SKM-1 (cell line): Measurements from ENCODE around the gene MED17.
"Not testable (repeated sequence)": the region's sequence is repeated elsewhere in the genome, so short reads cannot be mapped to it uniquely, and the experiment has no call there.

Source experiments
- DNase-seq: peaks from one replicate; lab custom pipeline; 2025; ENCODE audit not compliant: unreplicated experiment; lab: John Stamatoyannopoulos, UW

The MED17 gene

DNA sequence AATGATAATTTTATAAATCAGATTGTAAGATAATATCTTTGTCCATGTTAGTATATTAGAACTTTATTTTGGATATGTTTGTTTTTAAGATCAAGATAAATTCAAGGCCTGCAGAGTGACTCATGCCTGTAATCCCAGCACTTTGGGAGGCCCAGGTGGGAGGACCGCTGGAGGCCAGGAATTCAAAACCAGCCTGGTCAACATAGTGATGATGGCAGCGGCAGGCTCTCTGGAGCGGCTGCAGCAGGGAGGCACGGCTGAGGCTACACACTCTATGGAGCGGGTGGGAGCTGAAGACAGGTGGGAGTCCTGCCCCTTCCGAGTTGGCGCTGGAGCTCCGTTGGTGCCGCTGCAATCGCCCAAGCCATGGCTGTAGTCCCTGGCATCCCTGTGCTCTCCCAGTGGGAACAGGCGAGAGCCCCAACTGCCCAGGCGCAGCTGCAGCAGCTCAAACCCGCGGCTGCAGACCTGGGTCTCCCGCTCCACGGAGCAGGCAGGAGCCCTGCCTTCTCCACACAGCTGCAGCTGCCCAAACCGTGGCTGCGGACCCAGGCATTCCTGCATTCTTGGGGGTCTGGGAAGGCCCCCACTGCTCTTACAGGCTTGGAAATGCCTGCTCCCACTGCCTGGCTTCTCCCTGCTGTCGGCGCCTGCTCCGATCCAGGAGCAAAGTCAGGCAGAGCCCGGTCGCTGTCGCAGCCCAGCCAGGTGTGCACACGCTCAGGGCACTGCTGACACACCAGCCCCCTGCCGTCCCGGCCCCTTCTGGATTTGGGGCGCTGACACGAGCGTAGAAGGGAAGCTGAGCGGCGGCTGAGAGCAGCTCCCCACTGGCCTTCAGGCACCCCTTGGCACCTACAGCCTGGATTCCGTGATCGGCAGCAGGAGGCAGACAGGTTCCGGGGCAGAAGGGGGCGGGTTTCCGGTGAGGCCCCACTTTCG, 25.9 kb upstream of the MED17 start:
- DNase-seq = no peak

DNA sequence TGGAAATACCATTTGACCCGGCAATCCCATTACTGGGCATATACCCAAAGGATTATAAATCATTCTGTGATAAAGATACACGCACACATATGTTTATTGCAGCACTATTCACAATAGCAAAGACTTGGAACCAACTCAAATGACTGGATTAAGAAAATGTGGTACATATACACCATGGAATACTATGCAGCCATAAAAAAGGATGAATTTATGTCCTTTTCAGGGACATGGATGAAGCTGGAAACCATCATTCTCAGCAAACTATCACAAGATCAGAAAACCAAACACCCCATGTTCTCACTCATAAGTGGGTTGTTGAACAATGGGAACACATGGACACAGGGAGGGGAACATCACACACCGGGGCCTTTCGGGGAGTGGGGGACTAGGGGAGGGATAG, 25.0 kb upstream of the MED17 start:
- DNase-seq = not testable (repeated sequence)

DNA sequence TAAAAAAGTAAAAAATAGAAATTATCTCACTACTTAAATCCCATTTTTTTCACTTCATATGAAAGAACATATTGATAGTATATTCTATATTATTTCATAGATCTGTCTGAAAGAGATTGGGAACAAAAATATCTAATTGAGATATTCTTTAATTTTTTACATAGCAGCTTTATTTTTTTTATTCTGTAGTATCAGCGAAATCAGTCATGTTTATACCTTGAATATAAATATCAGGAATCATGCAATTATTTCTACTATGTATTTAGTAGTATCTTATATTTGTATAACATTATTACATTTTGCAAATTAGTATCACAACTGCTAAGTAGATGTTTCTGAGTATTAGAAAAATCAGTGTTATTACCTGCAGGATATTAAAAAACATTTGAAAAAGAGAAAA, 22.2 kb upstream of the MED17 start:
- no peak for DNase-seq

DNA sequence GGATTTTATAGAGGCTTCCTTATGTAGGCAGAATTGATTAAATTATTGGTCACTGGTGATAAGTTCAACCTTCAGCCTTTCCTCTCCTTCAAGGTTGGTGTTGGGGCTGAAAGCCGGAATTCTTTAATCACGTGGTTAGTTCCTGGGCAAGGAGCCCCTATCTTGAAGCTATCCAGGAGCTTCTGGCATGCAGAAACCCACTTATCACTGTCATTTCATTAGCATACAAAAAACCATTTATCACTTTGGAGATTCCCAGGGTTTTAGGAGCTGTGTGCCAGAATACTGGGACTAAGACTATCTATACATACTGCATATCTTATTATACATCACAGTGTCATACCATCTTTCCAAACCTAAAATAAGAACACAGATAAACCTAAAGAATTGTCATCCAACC, 18.5 kb upstream of the MED17 start:
- DNase-seq = no peak

DNA sequence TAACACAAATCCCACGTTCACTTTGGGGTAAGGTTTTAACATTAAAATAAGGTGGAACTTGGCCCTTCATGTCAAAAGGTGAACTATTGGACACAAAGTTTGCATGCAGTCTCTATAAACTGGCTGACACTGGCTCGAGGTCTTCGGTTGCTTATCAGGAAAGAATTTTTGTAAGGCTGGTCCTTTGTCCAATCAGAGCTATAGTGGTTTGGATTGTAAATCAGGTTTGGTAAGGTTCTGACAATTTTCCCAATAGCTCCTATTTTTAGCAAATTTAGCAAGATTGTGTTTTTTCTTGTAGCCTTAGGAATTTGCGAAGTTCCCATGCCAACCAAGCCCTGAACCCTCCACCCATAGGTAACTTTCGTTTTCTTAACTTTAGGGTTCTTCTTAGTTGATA, 17.6 kb upstream of the MED17 start:
- DNase-seq = no peak

DNA sequence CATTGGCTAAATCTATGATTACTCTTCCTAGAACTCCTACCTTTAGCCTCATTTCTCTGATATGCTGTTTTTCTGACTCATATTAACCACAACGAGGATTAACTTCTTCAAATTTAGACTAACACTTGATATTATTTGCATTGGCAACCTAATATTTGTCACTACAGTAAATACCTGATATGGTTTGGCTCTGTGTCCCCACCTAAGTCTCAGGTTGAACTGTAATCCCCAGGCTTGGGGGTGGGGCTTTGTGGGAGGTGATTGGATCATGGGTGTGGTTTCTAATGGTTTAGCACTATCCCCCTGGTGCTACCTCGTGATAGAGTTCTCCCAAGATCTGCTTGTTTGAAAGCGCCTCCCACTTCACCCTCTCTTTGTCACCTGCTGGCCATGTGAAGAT, 17.1 kb upstream of the MED17 start:
- no peak for DNase-seq

DNA sequence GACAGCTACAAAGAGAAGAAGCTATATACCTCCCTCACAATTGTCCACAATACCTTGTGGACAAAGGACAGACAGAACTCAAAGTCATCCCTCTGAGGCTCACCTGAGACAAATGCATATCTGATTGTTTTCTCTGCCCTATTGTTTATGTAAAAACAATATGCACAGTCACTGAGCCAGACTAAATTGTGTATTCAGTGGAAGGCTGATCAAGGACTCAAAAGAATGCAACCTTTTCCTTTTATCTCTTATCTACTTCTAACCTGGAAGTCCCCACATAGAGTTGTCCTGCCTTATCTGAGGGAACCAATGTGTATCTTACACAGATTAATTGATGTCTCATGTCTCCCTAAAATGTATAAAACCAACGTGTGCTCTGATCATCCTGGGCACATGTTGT, 13.9 kb upstream of the MED17 start:
- DNase-seq = no peak

DNA sequence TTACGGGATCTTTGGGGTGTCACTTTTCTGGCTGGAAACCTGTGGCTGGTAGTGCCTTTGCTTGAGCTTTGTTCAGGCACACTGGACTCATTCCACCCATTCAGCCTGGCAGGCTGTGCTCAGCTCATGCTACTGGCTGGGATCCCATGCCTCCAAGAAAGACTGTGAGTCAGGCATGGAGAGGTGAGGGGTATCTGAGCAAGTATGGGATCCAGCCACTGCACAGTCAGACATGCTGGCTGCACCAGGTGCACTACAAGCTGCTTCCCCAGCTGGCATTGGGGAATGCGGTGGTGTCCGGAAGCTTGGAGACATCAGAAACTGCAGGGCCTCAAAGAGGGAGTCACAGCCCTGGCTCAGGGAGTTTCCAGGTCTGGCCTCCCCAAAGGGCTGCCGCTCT, 12.0 kb upstream of the MED17 start:
- DNase-seq = no peak

DNA sequence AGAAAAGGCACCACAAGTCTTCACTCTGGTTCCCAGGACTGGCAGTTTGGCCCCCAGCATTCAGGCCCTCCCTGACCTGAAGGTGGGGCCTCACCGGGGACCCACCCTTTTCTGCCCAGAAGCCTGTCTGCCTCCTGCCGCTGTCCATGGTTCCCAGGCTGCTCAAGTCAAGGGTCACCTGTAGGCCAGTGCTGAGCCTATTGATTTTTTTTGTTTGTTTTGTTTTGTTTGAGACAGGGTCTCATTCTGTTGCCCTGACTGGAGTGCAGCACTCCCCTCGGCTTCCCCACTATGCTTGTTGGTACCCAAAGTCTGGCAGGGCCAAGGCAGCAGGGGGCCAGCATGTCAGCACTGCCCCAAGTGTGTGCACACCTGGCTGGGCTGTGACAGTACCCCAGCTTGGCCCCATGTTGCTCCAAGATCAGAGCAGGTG, 11.0 kb upstream of the MED17 start:
- DNase-seq = no peak

DNA sequence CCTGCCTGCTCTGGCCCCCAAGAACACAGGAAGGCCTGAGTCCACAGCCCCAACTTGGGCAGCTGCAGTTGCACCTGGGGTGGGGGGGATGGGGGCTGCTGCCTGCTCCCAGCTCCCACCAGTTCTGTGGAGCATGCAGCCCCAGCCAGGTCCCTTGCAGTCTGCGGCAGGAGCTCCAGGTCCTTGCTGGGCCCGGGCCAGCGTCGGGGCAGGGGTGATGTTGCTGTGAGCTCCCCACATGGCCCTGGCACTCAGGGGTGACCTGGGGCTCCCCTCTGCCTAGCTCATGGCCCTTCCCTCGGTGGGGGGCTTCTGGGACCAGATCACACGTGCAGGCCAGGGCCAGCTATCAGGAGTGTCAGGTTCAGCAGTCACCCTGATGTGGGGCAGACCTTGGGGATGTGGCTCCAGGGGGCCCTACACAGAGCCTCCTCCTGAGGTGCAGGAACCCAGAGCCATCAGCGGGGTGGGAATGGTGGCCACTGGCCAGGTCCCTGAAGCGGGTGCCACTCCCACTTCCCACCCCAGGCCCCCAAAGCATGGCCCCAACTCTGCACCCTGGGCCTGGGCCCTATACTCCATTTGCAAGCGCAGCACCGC, 10.4 kb upstream of the MED17 start:
- DNase-seq = no peak

DNA sequence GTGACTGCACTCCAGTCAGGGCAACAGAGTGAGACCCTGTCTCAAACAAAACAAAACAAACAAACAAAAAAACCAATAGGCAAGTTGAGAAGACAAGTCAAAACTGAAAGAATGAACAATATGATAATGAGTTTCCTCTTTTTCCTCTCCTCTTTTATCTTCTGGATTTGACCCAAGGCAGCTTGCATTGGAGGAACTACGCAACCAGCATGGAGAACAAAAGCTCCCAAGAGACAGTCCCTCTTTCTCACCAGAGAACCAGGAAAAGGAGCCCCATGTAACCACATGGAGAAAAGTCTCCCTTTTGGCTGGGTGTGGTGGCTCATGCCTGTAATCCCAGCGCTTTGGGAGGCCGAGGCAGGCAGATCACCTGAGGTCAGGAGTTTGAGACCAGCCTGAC, 9.5 kb upstream of the MED17 start:
- DNase-seq = not testable (repeated sequence)

DNA sequence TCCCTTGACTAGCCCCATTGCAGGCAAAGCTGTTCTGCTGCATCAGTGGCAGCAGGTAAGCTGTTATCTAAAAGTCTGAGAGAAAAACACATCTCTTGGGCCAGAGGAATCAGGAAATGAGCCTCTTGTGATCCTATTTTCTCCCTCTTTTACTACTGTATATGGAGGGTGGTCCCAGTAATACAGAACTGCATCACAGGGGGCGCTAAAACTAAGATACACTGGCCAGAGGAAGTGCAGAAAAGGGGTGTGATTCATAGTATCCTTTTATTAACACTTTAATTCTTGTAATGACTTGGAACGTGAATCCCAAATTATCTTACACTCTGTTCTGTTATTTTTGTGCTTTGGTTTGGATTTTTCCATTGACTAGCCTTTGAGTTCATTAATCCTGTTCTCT, 8.8 kb upstream of the MED17 start:
- DNase-seq = no peak

DNA sequence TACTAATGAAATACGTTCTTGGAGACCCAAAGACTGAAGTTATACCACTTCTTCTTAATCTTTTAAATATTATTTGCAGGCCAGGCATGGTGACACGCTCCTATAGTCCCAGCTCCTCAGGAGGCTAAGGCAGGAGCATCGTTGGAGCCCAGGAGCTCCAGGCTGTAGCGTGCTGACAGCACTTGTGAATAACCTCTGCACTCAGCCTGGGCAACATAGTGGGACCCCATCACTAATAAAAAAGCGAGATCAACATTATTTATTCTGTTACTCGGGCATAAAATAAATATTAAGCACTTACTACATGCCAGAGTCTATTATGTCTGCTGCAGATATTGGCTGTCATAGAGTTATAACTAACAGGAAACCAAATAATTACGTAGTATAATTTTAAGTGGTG, 720 bp upstream of the MED17 start:
- no peak for DNase-seq

DNA sequence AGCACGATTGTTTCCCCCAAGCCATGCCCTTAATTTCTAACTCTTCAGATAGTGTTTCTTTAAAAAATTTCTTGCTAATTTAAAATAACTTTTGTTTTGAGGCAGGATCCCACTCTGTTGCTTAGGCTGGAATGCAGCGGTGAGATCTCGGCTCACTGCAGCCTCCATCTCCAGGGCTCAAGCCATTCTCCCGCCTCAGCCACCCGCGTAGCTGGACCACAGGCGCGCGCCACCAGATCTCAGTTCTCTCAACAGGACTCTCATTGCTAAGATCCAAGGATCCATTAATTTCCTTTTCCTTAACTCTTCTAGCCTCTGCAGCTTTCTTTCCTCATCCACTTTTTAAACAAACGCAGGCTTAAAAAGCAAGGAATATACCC, 327 bp upstream of the MED17 start:
- DNase-seq = no peak

DNA sequence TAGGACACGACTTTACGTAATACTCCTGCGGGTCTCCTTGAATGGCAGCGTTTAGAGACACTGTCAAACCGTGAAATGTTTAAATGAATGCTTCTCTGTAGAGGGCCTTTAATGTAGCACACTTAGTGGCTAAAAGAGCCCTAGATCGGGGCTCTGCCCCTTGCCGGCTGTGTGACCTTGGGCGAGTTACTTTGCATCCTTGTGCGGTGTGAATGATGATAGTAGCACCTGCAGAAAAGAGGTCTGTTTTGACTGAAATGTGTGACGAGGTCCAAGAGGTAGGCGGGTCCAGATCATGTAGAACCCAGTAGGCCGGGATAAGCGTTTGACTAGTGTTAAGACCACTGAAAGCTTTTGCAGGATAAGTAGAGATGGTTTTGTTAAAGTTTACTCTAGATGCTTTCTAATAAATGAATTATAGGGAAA, 866 bp downstream of the MED17 start:
- DNase-seq = no peak

DNA sequence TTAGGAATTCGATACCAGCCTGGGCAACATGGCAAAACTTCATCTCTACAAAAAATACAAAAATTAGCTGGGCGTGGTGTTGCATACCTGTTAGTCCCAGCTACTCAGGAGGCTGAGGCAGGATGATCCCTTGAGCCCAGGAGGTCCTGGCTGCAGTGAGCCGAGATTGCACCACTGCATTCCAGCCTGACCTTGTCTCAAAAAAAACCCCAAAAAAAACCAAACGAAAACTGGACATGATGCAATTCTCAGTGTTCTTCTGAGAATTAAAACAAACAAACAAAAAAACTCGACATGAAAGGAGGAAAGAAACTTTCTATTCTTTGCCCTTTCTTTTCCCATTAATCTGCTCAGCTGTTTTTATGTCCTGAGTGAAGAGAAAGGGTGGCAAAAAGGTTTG, 7.4 kb downstream of the MED17 start:
- no peak for DNase-seq

DNA sequence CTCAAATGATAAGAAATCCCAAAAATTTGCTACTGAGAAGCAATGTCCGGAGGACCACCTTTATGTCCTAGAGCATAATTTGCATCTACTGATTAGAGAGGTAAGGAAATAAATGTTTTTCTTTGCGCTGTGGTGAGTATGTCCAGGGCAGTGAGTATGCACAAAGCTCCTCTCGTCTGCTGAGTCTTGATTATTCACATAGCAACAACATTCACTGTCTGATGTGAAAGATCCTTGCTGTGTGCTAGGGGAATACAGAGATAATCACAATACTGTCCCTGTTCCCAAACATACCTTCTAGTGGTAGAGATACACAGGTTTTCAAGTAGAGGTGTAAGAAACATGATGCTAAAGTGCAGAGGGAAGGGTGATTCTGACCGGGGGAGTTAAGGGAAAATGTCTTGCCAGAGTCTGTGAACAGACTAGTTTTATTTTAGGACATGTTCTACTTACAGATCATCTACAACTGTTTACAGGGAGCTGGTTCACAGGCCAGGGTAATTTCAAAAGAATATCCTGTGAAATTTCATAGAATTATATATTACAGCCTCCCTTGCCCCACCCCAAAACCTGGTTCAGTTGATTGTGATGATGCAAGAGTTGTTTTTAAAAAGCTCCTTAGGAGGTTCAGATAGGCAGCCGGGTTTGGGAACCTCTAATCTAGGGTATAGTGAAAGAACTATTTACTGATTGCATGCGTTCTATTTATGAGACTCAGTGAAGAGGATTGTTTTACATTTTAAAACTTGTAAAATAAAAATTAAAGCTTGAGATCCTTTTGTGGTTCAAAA, 12.6 kb downstream of the MED17 start:
- no peak for DNase-seq

DNA sequence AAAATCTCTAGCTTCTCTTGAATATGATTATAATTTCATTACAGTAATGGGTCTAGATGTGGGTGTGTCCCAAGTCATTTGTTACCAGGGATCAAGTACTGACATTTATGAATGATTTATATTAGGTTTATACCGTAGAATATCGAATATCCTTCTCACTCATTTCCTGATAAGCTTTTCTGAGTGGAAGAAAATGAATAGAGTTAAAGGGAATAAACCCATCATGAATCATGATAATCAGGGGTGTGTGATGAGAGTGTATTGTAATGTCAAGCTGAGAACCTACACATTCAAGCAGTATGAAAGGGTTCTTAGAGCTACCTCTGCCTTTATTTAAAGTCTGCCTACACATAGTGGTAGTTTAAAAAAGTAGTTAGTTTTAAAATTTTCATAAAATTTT, 17.3 kb downstream of the MED17 start:
- no peak for DNase-seq

DNA sequence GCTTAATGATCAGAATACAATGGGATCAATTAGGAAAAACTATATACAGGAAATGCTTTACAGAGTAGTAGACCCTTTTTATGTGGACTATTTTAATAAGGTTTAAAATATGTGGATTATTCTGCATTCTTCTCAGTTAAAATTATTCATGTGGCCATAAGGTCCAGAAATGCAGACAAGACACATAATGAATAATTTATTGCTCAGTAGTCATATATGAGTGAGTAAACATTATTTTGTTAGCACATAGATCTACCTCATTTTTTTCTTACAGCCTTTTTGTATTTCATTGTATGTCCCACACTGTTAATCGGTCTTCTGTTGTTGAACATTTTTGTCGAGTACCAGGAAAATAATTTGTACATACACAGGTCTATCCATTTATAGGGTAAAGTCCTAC, 20.8 kb downstream of the MED17 start:
- no peak for DNase-seq

DNA sequence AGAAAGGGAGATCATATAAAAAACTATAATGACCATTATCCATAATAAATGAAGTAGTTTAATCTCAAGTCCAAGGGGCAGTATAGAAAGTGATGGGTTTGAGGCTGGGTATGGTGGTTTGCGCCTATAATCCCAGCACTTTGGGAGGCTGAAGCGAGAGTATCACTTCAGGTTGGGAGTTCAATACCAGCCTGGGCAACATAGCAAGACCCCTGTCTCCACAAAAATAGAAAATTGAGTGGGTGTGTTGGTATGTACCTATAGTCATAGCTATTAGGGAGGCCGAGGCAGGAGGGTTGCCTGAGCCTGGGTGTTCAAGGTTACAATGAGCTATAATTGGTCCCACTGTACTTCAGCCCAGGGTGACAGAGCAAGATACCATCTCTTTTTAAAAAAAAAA, 23.9 kb downstream of the MED17 start:
- no peak for DNase-seq

DNA sequence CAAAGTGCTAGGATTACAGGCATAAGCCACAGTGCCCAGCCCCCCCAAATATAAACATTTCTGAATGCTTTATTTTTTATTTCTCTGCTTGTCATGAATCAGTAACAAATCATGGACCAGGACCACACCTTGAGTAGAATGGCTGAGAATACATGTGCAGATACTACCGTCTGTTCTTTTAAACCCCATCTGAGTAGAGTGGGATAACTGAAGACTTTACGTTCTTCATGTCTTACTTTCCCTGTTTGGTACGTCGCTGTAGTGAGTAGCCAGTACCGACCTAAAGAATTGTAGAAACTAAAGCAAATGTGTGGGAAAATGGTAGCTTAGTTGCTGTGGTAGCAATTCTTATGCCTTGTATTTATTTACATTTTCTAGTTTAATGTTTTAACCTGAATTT, 29.9 kb downstream of the MED17 start:
- no peak for DNase-seq
